PFSK-1 (cell line): ENCODE data around the gene EIF6.

Source experiments
- POLR2AphosphoS5 ChIP-seq: IDR thresholded peaks from 2 replicates; pipeline ENCODE4 v1.6.1; 2012; ENCODE audit warnings: low read depth, mild to moderate bottlenecking, control low read depth, low read length, moderate library complexity
- REST ChIP-seq, 2 experiments: IDR thresholded peaks; 2 replicates each; pipeline versions ENCODE4 v1.6.1 to v1.8.0; 2011 to 2012; ENCODE audit warnings: low read depth in 2 of 2, low read length in 2 of 2, control low read depth in 1 of 2, inconsistent platforms in 1 of 2, mild to moderate bottlenecking in 1 of 2, moderate library complexity in 1 of 2; ENCODE audit not compliant: insufficient read depth in 1 of 2
- SIN3A ChIP-seq: IDR thresholded peaks from 2 replicates; pipeline ENCODE4 v1.6.1; 2012; ENCODE audit warnings: mild to moderate bottlenecking, low read length, moderate library complexity, borderline replicate concordance; ENCODE audit not compliant: insufficient read depth
- TAF1 ChIP-seq: IDR thresholded peaks from 2 replicates; pipeline ENCODE4 v1.6.1; 2012; ENCODE audit warnings: low read length, control low read depth, borderline replicate concordance; ENCODE audit not compliant: insufficient read depth

GRCh38 chr20:35295058-35295457, 10.5 kb upstream of the EIF6 start:
- TF ChIP-seq REST (IDR thresholded peaks at IDR 0.05; ENCODE audit: insufficient read depth in 1 of 2, low read depth in 2 of 2, low read length in 2 of 2) (no peak), TAF1 (no peak), SIN3A (no peak), POLR2AphosphoS5 (no peak)
